ENCODE measurements around the gene FKBP11. TPM values are rescaled to one million over a fixed set of nuclear protein-coding genes. Genes with fewer than 3 reads are reported as not detected.

The FKBP11 gene
- total and polyA plus RNA-seq, 2 of the 8 experiments (the other 6 are each of a cell fraction or from before 2014, with no cell fraction given): 45.7 to 65.1 TPM

DNA sequence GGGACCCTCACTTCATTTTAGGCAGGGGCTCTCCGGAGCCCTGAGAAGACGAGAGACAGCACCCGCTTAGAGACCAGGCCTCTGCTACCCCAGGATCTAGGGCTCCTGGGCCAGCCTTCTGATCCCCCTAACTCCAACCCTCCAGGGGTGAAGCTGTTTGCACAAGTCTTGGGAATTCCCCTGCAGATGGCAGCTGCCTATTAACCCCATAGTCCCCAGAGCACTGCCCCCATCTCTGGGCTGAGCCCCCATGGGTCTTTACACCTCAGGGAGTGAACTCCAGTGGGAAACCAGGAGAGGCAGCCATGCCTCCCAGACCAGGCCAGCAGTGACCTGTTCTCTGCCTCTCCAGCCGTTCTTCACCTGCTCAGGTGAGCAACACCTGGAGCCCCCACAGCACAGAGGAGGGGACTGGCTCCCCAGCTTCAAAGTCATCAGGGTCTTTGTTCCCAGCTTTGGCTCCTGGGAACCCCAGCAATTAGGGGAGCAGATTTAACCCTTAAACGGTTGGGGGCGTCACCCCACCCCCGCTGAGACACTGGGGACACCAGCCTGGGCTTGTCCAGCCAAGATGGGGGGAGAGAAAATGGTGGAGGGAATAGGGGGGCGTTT is 44.0 kb upstream of the FKBP11 start (continued):
- TF ChIP-seq CTBP2 (IDR thresholded peaks at IDR 0.05; ENCODE audit: borderline replicate concordance, insufficient read depth, insufficient read length, low read length) (peak; percentile 37), KDM1A (IDR thresholded peaks at IDR 0.05; ENCODE audit: borderline replicate concordance, low read length) (no peak)
- TF ChIP-seq, protein P1, sequence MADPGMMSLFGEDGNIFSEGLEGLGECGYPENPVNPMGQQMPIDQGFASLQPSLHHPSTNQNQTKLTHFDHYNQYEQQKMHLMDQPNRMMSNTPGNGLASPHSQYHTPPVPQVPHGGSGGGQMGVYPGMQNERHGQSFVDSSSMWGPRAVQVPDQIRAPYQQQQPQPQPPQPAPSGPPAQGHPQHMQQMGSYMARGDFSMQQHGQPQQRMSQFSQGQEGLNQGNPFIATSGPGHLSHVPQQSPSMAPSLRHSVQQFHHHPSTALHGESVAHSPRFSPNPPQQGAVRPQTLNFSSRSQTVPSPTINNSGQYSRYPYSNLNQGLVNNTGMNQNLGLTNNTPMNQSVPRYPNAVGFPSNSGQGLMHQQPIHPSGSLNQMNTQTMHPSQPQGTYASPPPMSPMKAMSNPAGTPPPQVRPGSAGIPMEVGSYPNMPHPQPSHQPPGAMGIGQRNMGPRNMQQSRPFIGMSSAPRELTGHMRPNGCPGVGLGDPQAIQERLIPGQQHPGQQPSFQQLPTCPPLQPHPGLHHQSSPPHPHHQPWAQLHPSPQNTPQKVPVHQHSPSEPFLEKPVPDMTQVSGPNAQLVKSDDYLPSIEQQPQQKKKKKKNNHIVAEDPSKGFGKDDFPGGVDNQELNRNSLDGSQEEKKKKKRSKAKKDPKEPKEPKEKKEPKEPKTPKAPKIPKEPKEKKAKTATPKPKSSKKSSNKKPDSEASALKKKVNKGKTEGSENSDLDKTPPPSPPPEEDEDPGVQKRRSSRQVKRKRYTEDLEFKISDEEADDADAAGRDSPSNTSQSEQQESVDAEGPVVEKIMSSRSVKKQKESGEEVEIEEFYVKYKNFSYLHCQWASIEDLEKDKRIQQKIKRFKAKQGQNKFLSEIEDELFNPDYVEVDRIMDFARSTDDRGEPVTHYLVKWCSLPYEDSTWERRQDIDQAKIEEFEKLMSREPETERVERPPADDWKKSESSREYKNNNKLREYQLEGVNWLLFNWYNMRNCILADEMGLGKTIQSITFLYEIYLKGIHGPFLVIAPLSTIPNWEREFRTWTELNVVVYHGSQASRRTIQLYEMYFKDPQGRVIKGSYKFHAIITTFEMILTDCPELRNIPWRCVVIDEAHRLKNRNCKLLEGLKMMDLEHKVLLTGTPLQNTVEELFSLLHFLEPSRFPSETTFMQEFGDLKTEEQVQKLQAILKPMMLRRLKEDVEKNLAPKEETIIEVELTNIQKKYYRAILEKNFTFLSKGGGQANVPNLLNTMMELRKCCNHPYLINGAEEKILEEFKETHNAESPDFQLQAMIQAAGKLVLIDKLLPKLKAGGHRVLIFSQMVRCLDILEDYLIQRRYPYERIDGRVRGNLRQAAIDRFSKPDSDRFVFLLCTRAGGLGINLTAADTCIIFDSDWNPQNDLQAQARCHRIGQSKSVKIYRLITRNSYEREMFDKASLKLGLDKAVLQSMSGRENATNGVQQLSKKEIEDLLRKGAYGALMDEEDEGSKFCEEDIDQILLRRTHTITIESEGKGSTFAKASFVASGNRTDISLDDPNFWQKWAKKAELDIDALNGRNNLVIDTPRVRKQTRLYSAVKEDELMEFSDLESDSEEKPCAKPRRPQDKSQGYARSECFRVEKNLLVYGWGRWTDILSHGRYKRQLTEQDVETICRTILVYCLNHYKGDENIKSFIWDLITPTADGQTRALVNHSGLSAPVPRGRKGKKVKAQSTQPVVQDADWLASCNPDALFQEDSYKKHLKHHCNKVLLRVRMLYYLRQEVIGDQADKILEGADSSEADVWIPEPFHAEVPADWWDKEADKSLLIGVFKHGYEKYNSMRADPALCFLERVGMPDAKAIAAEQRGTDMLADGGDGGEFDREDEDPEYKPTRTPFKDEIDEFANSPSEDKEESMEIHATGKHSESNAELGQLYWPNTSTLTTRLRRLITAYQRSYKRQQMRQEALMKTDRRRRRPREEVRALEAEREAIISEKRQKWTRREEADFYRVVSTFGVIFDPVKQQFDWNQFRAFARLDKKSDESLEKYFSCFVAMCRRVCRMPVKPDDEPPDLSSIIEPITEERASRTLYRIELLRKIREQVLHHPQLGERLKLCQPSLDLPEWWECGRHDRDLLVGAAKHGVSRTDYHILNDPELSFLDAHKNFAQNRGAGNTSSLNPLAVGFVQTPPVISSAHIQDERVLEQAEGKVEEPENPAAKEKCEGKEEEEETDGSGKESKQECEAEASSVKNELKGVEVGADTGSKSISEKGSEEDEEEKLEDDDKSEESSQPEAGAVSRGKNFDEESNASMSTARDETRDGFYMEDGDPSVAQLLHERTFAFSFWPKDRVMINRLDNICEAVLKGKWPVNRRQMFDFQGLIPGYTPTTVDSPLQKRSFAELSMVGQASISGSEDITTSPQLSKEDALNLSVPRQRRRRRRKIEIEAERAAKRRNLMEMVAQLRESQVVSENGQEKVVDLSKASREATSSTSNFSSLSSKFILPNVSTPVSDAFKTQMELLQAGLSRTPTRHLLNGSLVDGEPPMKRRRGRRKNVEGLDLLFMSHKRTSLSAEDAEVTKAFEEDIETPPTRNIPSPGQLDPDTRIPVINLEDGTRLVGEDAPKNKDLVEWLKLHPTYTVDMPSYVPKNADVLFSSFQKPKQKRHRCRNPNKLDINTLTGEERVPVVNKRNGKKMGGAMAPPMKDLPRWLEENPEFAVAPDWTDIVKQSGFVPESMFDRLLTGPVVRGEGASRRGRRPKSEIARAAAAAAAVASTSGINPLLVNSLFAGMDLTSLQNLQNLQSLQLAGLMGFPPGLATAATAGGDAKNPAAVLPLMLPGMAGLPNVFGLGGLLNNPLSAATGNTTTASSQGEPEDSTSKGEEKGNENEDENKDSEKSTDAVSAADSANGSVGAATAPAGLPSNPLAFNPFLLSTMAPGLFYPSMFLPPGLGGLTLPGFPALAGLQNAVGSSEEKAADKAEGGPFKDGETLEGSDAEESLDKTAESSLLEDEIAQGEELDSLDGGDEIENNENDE (IDR thresholded peaks at IDR 0.05; ENCODE audit: insufficient replicate concordance, low read length): no peak

Data from H1 (cell line).